SH-SY5Y (cell line): ENCODE results near the gene TBXAS1.

ENCODE experiments used
- GATA2 ChIP-seq: IDR thresholded peaks from 2 replicates; pipeline ENCODE4 v1.6.1; 2011; ENCODE audit warnings: mild to moderate bottlenecking, low read depth, low read length
- GATA3 ChIP-seq: IDR thresholded peaks from 2 replicates; pipeline ENCODE4 v1.6.1; 2011; ENCODE audit warnings: low read depth, mild to moderate bottlenecking, low read length, moderate library complexity

DNA sequence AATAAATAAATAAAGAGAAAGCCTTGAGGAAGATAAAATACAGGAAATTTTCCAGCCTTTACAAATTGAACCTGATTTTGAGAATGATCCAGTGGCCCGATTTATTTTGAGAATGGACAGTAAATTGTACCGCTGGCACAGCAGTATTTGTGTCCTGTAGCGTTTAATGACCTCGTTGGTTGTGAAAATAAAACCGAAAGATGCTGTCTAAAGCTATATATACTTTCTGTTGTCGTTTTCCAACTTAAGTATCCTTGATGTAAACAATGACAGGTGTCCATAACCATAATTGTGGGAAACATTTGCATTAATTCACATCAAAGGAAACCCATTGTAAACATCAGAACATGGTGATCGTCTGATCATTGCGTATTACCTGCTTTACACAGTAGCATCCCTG lies 38.8 kb downstream of the TBXAS1 start:
- TF ChIP-seq GATA2 (no peak), GATA3 (no peak)
